ENCODE results near the gene CMKLR1. TPM values are rescaled to one million over a fixed set of nuclear protein-coding genes. Genes with fewer than 3 reads are reported as not detected.

Gene CMKLR1
- total and polyA plus RNA-seq, 2 donors (not counting 3 experiments of a cell fraction or from before 2014, with no cell fraction given), result 0.61 TPM; not detected in 1

- Histone ChIP-seq H3K9me3 (replicated peaks; ENCODE audit: control insufficient read depth, insufficient read depth, low read length) (no peaks in the 10 kb centered on the region), H3K4me3 (replicated peaks in 1 of 3; ENCODE audit: insufficient read depth in 1 of 3, low read depth in 1 of 3, low read length in 3 of 3) (no peak overlapping the region), H3K4me2 (ENCODE audit: insufficient read depth, low read length) (no peak overlapping the region), H3K36me3 (ENCODE audit: control insufficient read depth in 2 of 2, extremely low read depth in 1 of 2, insufficient read depth in 2 of 2, low read length in 2 of 2) (no peaks in the 10 kb centered on the region), H3K4me1 (ENCODE audit: control insufficient read depth, extremely low read depth, insufficient read depth, low read length) (no peaks in the 10 kb centered on the region), H4K20me1 (replicated peaks; ENCODE audit: control insufficient read depth, extremely low read depth, insufficient read depth, low read length) (no peaks in the 10 kb centered on the region), H2AFZ (ENCODE audit: low read depth, low read length) (no peak overlapping the region), H3K27me3 (ENCODE audit: control insufficient read depth in 2 of 2, insufficient read depth in 2 of 2, low read length in 2 of 2) (no peaks in the 10 kb centered on the region), H3K27ac (ENCODE audit: insufficient read depth, low read depth, low read length) (no peak overlapping the region), H3K9ac (replicated peaks; ENCODE audit: extremely low read depth, insufficient read depth, low read length) (no peak overlapping the region), H3K9me1 (replicated peaks; ENCODE audit: control insufficient read depth, extremely low read depth, insufficient read depth, low read length) (no peaks in the 10 kb centered on the region), H3K79me2 (ENCODE audit: control insufficient read depth, insufficient read depth, low read length) (no peaks in the 10 kb centered on the region)
- TF ChIP-seq MYC (IDR thresholded peaks at IDR 0.05; ENCODE audit: low read depth, low read length) (no peak), JUN (IDR thresholded peaks at IDR 0.05; ENCODE audit: borderline replicate concordance, insufficient read depth, insufficient read length, low read depth) (no peak), GATA2 (IDR thresholded peaks at IDR 0.05; ENCODE audit: insufficient read depth, insufficient read length, low read depth, low read length) (no peak), FOS (IDR thresholded peaks at IDR 0.05; ENCODE audit: borderline replicate concordance, insufficient read depth, low read length) (no peak), EZH2 (IDR thresholded peaks at IDR 0.05; ENCODE audit: borderline replicate concordance, low read depth, low read length, severe bottlenecking) (no peak), POLR2A (IDR thresholded peaks at IDR 0.05; ENCODE audit: low read depth, low read length) (no peak), CTCF (IDR thresholded peaks at IDR 0.05; ENCODE audit: extremely low read depth in 1 of 2, insufficient read depth in 1 of 2, low read depth in 1 of 2, low read length in 2 of 2) (no peak), POLR2AphosphoS5 (IDR thresholded peaks at IDR 0.05; ENCODE audit: insufficient read depth, low read depth, low read length) (no peak), MAX (IDR thresholded peaks at IDR 0.05; ENCODE audit: insufficient read depth, insufficient read length) (no peak)
- CTCF ChIA-PET, result interaction anchor here (0.7 kb wide), 1 partner anchor 19 kb away, joined by 3 read pairs; no protein-coding TSS in a partner anchor
- POLR2A ChIA-PET, result no interaction called here
- dilution Hi-C loops (cut with MboI; ENCODE audit: extremely low pct_ligation_motif_present, low sequenced_read_pairs) (no loop called here), intact Hi-C loops (cut with micrococcal nuclease) (no loop called here)
- FAIRE-seq (no peak), DNase-seq (ENCODE audit: low read depth, low spot score) (no peak)
- BruUV-seq (replicated peaks), result no TSS peak
Observed at GRCh38 chr12:108355069-108355468, 16.0 kb upstream of the CMKLR1 start.
